Fibroblast of lung (primary cell): Measurements from ENCODE around the gene CACNA1S. TPM values are rescaled to one million over a fixed set of nuclear protein-coding genes. Genes with fewer than 3 reads are reported as not detected.

Experiments
- DNase-seq, 2 donors: peaks; one replicate each; pipeline versions ENCODE4 v3.0.0 to v3.0.0-alpha.2; 2010; ENCODE audit warnings: low read depth in 2 of 2
- H2AFZ ChIP-seq: 2 replicates; pipeline ENCODE4 v1.5.1; 2012; ENCODE audit warnings: low read length, control low read depth, inconsistent platforms
- H3K27ac ChIP-seq: 2 replicates; pipeline ENCODE4 v1.5.1; 2011; ENCODE audit warnings: low read length, control low read depth; ENCODE audit not compliant: insufficient read depth
- H3K27me3 ChIP-seq: 2 replicates; pipeline ENCODE4 v1.5.1; 2011; ENCODE audit warnings: mild to moderate bottlenecking, low read length; ENCODE audit not compliant: control insufficient read depth, insufficient read depth
- H3K36me3 ChIP-seq: 2 replicates; pipeline ENCODE4 v1.5.1; 2011; ENCODE audit warnings: low read length; ENCODE audit not compliant: control insufficient read depth, insufficient read depth
- H3K4me1 ChIP-seq: 2 replicates; pipeline ENCODE4 v1.5.1; 2011; ENCODE audit warnings: low read length; ENCODE audit not compliant: control insufficient read depth, insufficient read depth; ENCODE audit errors: extremely low read depth
- H3K4me2 ChIP-seq: 2 replicates; pipeline ENCODE4 v1.5.1; 2011; ENCODE audit warnings: low read length, control low read depth; ENCODE audit not compliant: insufficient read depth; ENCODE audit errors: extremely low read depth
- H3K4me3 ChIP-seq, 4 experiments: fragments of 200-600 bp in 1 of 4; sonication (generic) in 1 of 4; replicated peaks in 1 of 4; 2 replicates each; pipeline ENCODE4 v1.5.1; 2011 to 2016; ENCODE audit warnings: low read length in 4 of 4, low read depth in 3 of 4, mild to moderate bottlenecking in 3 of 4, control low read depth in 2 of 4, inconsistent platforms in 1 of 4, mixed read lengths in 1 of 4; ENCODE audit not compliant: insufficient read depth in 1 of 4; ENCODE audit errors: control extremely low read depth in 1 of 4
- H3K79me2 ChIP-seq: 2 replicates; pipeline ENCODE4 v1.5.1; 2012; ENCODE audit warnings: mild to moderate bottlenecking, low read length, inconsistent platforms; ENCODE audit not compliant: control insufficient read depth, insufficient read depth
- H3K9ac ChIP-seq: 2 replicates; pipeline ENCODE4 v1.5.1; 2011; ENCODE audit warnings: mild to moderate bottlenecking, low read length, control low read depth; ENCODE audit not compliant: insufficient read depth
- H3K9me3 ChIP-seq: 2 replicates; pipeline ENCODE4 v1.5.1; 2012; ENCODE audit warnings: low read depth, low read length; ENCODE audit not compliant: control insufficient read depth, insufficient read depth
- H4K20me1 ChIP-seq: 2 replicates; pipeline ENCODE4 v1.5.1; 2011; ENCODE audit warnings: low read length; ENCODE audit not compliant: control insufficient read depth, insufficient read depth; ENCODE audit errors: extremely low read depth
- EZH2 ChIP-seq: IDR thresholded peaks from 2 replicates; pipeline ENCODE4 v1.5.1; 2012; ENCODE audit warnings: low read length, control low read depth, mild to moderate bottlenecking; ENCODE audit errors: missing control alignments
- polyA plus RNA-seq, 2 donors: library from polyadenylated mRNA; depleted of rRNA in 1 of 2; stranded (reverse) in 1 of 2; unstranded in 1 of 2; fragments of >200 nt; gene quantifications; 2 replicates each; pipeline ENCODE4 v1.2.1, GENCODE V29; 2011 to 2012; ENCODE audit warnings: missing spikeins in 1 of 2
- total RNA-seq: library from RNA; depleted of rRNA; stranded (reverse); fragments of >200 nt; gene quantifications from 2 replicates; pipeline ENCODE4 v1.2.1, GENCODE V29; 2014
- TF ChIP-seq, protein P1 (sequence below), 2 donors: IDR thresholded peaks in 1 of 2; conservative IDR thresholded peaks in 1 of 2; 1 replicate in 1 of 2; 2 replicates in 1 of 2; pipeline ENCODE4 v1.5.1; 2011 to 2012; ENCODE audit warnings: low read length in 2 of 2, control low read depth in 1 of 2, inconsistent platforms in 1 of 2, low read depth in 1 of 2, mild to moderate bottlenecking in 1 of 2

CACNA1S gene
- total and polyA plus RNA-seq, 2 donors (not counting 1 experiment from before 2014, with no cell fraction given) = not detected

DNA sequence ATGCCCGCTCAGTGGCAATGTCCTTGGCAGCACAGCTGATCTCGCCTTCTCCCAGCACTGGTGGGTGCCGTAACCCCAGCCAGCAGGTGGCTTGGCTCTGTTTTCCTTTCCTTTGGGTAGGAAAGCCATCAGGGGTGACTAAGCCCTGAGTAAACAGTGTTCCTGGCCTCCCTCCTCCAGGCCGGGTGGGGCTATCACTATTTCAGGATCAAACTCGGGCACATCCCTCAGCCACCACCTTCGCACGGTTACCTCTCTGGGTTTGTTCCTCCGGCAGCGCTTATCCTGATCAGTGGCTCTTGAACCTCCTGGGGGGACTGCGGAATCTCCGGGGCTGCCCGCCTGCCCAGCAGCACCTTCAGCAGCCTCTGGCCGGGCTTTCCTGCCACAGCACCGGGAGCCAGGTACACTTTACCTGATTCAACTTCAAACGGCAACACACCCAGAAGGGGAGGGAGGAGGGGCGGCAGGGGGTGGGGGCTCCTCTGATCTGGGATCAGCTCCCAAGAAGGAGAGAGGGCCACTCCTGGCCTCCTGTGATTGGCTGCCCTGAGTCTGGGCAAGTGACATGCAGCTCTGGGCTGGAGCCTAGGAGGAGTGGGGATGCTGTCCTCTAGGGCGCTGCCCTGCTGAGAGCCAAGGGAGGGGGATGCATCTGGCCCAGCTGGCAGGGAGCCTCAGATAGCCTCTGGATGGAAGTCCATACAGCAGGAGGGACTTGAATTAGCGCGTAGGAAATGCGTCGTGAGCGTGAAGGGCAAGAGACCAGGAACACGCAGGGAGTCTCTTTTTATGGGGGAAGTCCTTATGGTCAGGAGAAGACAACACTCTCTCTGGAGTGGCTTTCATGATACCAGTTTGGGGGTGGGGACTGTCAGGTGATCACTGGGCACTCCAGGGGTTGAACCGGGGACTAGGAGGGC, 14.9 kb upstream of the CACNA1S start, which contains the start of gene ASCL5:
Gene ASCL5, minus strand, starts transcription at position 353 of the 923 bp plus-strand sequence. CDS start 11,812 bp downstream, outside the sequence.
- Histone ChIP-seq H3K9ac (no peak within 1 kb of the TSS), H3K4me2 (no peak within 1 kb of the TSS)

DNA sequence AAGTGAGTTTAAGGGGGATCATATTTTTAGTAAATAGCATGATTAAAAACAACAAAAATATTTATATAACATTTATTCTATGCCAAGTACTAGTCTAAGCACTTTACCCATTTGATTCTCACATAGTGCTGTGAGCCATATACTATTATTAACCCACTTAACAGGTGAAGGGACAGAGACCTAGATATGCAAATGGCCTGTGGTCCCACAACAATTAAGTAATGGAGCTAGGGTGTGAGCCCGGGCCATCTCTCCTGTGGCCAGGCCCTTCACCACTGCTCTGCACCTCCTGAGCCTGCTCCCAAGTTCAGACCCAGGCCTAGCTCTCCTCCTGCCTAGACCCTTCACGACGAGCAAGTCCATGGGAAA, 14.2 kb upstream of the CACNA1S start:
- TF ChIP-seq EZH2 = no peak
- TF ChIP-seq, protein P1, sequence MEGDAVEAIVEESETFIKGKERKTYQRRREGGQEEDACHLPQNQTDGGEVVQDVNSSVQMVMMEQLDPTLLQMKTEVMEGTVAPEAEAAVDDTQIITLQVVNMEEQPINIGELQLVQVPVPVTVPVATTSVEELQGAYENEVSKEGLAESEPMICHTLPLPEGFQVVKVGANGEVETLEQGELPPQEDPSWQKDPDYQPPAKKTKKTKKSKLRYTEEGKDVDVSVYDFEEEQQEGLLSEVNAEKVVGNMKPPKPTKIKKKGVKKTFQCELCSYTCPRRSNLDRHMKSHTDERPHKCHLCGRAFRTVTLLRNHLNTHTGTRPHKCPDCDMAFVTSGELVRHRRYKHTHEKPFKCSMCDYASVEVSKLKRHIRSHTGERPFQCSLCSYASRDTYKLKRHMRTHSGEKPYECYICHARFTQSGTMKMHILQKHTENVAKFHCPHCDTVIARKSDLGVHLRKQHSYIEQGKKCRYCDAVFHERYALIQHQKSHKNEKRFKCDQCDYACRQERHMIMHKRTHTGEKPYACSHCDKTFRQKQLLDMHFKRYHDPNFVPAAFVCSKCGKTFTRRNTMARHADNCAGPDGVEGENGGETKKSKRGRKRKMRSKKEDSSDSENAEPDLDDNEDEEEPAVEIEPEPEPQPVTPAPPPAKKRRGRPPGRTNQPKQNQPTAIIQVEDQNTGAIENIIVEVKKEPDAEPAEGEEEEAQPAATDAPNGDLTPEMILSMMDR (conservative IDR thresholded peaks at IDR 0.05 in 1 of 2, IDR thresholded peaks at IDR 0.05 in 1 of 2; ENCODE audit: low read depth in 1 of 2, low read length in 2 of 2) = no peak
- Histone ChIP-seq H3K4me2 (no peak overlapping the region), H3K36me3 (no peaks in the 10 kb centered on the region), H3K9me3 (no peaks in the 10 kb centered on the region), H3K27ac (no peak overlapping the region), H3K4me3 (no peak overlapping the region), H2AFZ (no peak overlapping the region), H3K4me1 (no peaks in the 10 kb centered on the region), H4K20me1 (no peaks in the 10 kb centered on the region), H3K9ac (no peak overlapping the region), H3K27me3 (peaks cover 27% of the 10 kb centered on the region), H3K79me2 (no peaks in the 10 kb centered on the region)
- DNase-seq = no peak

More for the DNA sequence above, 14.9 kb upstream of the CACNA1S start, which contains the start of gene ASCL5:
- H3K79me2 ChIP-seq = no peaks in the 10 kb centered on the region
- DNase-seq = peak; percentile 34 to 52
- no peak for TF ChIP-seq EZH2
- TF ChIP-seq, protein P1 (conservative IDR thresholded peaks at IDR 0.05 in 1 of 2, IDR thresholded peaks at IDR 0.05 in 1 of 2; ENCODE audit: low read depth in 1 of 2, low read length in 2 of 2) = peak in 1 of 2 donors; percentile 5
- no peaks in the 10 kb centered on the region for H4K20me1 ChIP-seq
- no peaks in the 10 kb centered on the region for H3K4me1 ChIP-seq
- H3K9me3 ChIP-seq = no peaks in the 10 kb centered on the region
- no peak within 1 kb of the TSS for H2AFZ ChIP-seq
- H3K4me3 ChIP-seq = no peak within 1 kb of the TSS
- H3K36me3 ChIP-seq = no peaks in the 10 kb centered on the region
- H3K27me3 ChIP-seq = peaks cover 27% of the 10 kb centered on the region
- H3K27ac ChIP-seq = no peak within 1 kb of the TSS

DNA sequence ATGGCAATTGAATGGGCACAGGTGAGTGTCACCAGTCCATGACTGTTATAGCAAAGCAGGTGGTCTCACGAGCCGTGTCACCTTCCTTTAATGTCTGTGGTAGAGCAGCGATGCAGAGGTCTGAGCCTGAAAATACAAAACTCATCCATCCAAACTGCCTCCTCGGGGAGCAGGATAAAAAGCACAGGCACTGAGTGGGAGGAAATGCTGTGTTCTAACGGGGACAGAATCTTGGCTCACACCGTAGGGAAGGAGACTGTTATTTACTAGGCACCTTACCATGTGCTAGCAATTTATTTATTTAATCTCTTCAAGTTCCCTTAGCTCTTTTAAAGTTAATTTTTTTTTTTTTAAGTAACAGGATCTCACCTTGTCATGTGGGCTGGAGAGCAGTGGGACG, 13.6 kb upstream of the CACNA1S start:
- H4K20me1 ChIP-seq = no peaks in the 10 kb centered on the region
- H3K27ac ChIP-seq = no peak overlapping the region
- H3K79me2 ChIP-seq = no peaks in the 10 kb centered on the region
- H3K9me3 ChIP-seq = no peaks in the 10 kb centered on the region
- no peak overlapping the region for H3K9ac ChIP-seq
- no peak overlapping the region for H3K4me3 ChIP-seq
- no peak overlapping the region for H2AFZ ChIP-seq
- H3K4me2 ChIP-seq = no peak overlapping the region
- H3K4me1 ChIP-seq = no peaks in the 10 kb centered on the region
- peaks cover 30% of the 10 kb centered on the region for H3K27me3 ChIP-seq
- H3K36me3 ChIP-seq = no peaks in the 10 kb centered on the region
- TF ChIP-seq EZH2 = no peak
- TF ChIP-seq, protein P1 (conservative IDR thresholded peaks at IDR 0.05 in 1 of 2, IDR thresholded peaks at IDR 0.05 in 1 of 2; ENCODE audit: low read depth in 1 of 2, low read length in 2 of 2) = no peak
- no peak for DNase-seq
